ENCODE data around the gene STK24.

STK24 gene

DNA sequence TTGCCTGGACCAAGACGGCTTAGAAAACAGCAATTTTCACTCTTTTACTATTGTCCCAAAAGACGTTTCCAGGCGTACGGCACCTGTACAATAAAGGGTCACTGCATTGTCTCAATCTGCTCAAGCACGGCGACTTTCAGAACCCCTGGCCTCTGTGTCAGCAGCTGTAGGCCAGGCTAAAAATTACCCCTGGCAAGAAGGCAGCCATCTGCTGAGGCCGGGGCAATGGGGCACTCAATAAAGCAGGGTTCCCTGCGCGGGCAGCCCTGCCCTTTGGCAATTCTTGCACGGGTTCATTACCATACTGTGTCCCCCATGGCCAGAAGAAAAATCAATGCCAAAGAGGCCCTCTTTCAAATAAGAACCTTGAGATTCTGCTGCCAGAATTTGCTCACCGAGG is 52.1 kb downstream of the STK24 start:
- Histone ChIP-seq H3K36me3 (ENCODE audit: insufficient read depth, low read depth, low read length) (no peaks in the 10 kb centered on the region), H3K9ac (ENCODE audit: low read depth, low read length) (no peak overlapping the region), H3K27ac (ENCODE audit: low read length) (no peak overlapping the region), H3K9me3 (ENCODE audit: insufficient read depth, low read depth, low read length) (no peaks in the 10 kb centered on the region), H3K27me3 (ENCODE audit: insufficient read depth, low read length) (no peaks in the 10 kb centered on the region), H3K4me3 (ENCODE audit: low read length) (no peak overlapping the region), H3K4me1 (ENCODE audit: insufficient read depth, low read length) (peaks cover 34% of the 10 kb centered on the region)

DNA sequence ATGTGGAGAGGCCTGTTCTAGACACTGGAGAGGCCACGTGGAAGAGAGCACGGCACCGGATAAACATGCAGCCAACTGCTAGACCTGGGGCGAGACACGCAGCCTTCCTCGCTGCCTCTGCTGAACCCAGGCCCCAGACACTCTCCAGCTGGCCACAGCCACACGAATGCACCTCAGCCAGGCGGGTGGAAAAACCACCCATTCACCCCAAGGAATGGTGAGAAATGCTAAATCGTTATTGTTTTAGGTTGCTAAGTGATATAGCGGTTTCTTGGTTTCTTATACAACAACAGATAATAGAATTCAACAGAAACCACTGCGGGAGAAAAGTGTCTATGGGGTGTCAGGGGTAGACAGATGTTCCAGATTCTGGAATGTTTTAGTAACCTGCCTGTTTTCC is 52.5 kb downstream of the STK24 start:
- Histone ChIP-seq H3K4me1 (ENCODE audit: insufficient read depth, low read length) (peaks cover 34% of the 10 kb centered on the region), H3K9ac (ENCODE audit: low read depth, low read length) (no peak overlapping the region)

DNA sequence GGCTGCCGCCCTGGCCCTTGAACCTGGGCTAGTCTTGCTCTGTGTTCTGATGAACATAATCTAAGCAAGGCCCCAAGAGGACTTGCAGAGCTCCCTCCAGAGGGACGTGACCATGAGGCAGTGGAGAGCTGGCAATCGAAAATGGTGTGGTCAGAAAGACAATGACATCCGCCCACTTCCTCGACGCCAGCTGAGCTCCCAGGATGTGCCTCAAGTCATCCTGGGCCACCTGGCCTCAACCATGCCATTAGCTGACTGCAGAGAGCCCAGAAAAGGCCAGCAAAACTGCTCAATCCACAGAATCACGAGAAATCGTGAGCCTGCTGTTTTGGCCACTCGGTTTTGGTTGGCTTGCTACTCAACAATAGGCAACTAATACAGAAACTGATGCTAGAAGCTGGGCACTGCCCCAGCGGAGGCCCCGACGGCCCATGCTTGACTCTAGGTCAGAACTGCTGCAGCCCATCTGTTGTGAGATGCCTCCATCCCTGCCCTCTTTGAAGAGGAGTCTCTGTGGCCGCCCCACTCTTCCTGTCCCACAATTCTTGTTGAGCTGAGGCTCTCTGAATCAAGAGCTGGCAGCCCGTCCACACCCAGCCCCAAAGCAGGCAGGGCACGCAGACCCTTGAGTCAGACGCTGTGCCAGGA is 53.3 kb downstream of the STK24 start:
- peaks cover 34% of the 10 kb centered on the region for H3K4me1 ChIP-seq (ENCODE audit: insufficient read depth, low read length)
- H3K27ac ChIP-seq (ENCODE audit: low read length), result no peak overlapping the region
- H3K4me3 ChIP-seq (ENCODE audit: low read length), result no peak overlapping the region
- peaks cover 5% of the 10 kb centered on the region; the same call in 1 of the 2 replicates for H3K36me3 ChIP-seq (ENCODE audit: insufficient read depth, low read depth, low read length)
- H3K9ac ChIP-seq (ENCODE audit: low read depth, low read length), result no peak overlapping the region
- no peaks in the 10 kb centered on the region for H3K27me3 ChIP-seq (ENCODE audit: insufficient read depth, low read length)
- no peaks in the 10 kb centered on the region for H3K9me3 ChIP-seq (ENCODE audit: insufficient read depth, low read depth, low read length)

More for the DNA sequence above, 52.5 kb downstream of the STK24 start:
- no peaks in the 10 kb centered on the region for H3K9me3 ChIP-seq (ENCODE audit: insufficient read depth, low read depth, low read length)
- no peaks in the 10 kb centered on the region for H3K27me3 ChIP-seq (ENCODE audit: insufficient read depth, low read length)
- H3K4me3 ChIP-seq (ENCODE audit: low read length), result no peak overlapping the region
- no peak overlapping the region for H3K27ac ChIP-seq (ENCODE audit: low read length)
- H3K36me3 ChIP-seq (ENCODE audit: insufficient read depth, low read depth, low read length), result no peaks in the 10 kb centered on the region

GRCh38 chr13:98522371-98522770 is 54.5 kb downstream of the STK24 start:
- Histone ChIP-seq H3K27ac (ENCODE audit: low read length) (no peak overlapping the region), H3K27me3 (ENCODE audit: insufficient read depth, low read length) (no peaks in the 10 kb centered on the region), H3K9ac (ENCODE audit: low read depth, low read length) (no peak overlapping the region), H3K4me3 (ENCODE audit: low read length) (no peak overlapping the region), H3K36me3 (ENCODE audit: insufficient read depth, low read depth, low read length) (peaks cover 17% of the 10 kb centered on the region; the same call in 1 of the 2 replicates), H3K9me3 (ENCODE audit: insufficient read depth, low read depth, low read length) (no peaks in the 10 kb centered on the region), H3K4me1 (ENCODE audit: insufficient read depth, low read length) (peaks cover 34% of the 10 kb centered on the region)

DNA sequence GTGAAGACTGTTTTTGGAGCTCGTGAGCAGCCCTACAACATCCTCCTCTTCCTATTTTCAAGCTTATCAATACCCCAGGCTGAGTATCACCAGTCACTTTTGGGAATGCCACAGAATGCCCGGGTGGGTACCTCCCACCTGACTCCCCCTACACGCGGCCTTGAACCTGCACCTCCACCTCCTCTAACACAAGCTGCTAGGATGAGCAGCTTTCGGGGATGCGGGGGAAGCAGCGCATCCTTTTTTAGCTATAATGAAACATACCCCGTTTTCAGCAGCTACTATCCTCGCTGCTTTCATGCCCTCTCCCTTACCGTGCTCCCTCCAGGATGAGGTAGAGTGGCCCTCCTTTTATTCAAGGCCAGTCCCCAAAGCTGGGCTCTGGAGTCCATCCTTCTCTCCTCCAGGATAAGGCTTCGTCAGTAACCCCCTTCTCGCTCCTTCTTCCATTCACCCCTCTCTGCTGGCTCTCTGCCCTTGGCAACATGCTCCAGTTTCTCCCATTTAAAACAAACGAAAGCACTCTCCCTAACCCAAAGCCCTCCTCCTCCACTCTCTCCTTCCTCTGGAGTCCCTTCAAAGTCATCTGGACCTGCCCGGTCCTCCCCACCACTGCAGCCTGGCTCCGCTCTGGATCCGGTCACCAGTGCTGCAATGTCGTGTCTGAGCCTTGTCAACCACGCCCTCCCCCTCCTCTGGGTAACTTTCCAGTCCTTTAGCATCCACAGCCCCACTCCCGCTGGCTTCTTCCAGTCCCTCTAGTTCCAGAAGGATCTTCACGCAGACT is 55.3 kb downstream of the STK24 start:
- H3K9ac ChIP-seq (ENCODE audit: low read depth, low read length), result no peak overlapping the region
- no peak overlapping the region for H3K27ac ChIP-seq (ENCODE audit: low read length)
- H3K4me1 ChIP-seq (ENCODE audit: insufficient read depth, low read length), result peaks cover 34% of the 10 kb centered on the region
- H3K4me3 ChIP-seq (ENCODE audit: low read length), result no peak overlapping the region
- peaks cover 18% of the 10 kb centered on the region; the same call in 1 of the 2 replicates for H3K36me3 ChIP-seq (ENCODE audit: insufficient read depth, low read depth, low read length)
- H3K9me3 ChIP-seq (ENCODE audit: insufficient read depth, low read depth, low read length), result no peaks in the 10 kb centered on the region
- no peaks in the 10 kb centered on the region for H3K27me3 ChIP-seq (ENCODE audit: insufficient read depth, low read length)

GRCh38 chr13:98520674-98521449 is 56.0 kb downstream of the STK24 start:
- H3K27me3 ChIP-seq (ENCODE audit: insufficient read depth, low read length), result no peaks in the 10 kb centered on the region
- peaks cover 25% of the 10 kb centered on the region; the same call in 1 of the 2 replicates for H3K36me3 ChIP-seq (ENCODE audit: insufficient read depth, low read depth, low read length)
- no peaks in the 10 kb centered on the region for H3K9me3 ChIP-seq (ENCODE audit: insufficient read depth, low read depth, low read length)
- peaks cover 27% of the 10 kb centered on the region; the same call in 1 of the 2 replicates for H3K4me1 ChIP-seq (ENCODE audit: insufficient read depth, low read length)
- H3K9ac ChIP-seq (ENCODE audit: low read depth, low read length), result no peak overlapping the region
- no peak overlapping the region for H3K4me3 ChIP-seq (ENCODE audit: low read length)
- no peak overlapping the region for H3K27ac ChIP-seq (ENCODE audit: low read length)

DNA sequence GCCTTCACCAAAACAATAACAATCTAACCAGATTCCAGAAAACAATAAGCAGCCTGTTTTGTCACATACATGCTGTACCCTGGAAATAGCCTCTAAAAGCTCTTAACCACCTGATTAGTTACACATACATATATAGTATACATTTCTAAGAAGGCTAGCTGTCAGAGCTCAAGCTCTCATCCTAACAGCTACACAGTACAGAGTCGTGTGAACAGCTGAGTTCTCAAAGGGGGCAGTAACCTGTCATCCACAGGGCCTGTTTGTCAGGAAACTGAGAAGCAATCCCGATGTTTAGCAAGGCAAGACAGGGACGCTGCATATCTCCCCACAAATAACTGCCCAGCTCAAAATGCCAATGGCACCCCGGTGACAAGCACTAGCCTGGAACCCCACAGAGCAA is 56.9 kb downstream of the STK24 start:
- Histone ChIP-seq H3K36me3 (ENCODE audit: insufficient read depth, low read depth, low read length) (peaks cover 26% of the 10 kb centered on the region; the same call in 1 of the 2 replicates), H3K27ac (ENCODE audit: low read length) (no peak overlapping the region), H3K4me1 (ENCODE audit: insufficient read depth, low read length) (peaks cover 19% of the 10 kb centered on the region; the same call in 1 of the 2 replicates), H3K9me3 (ENCODE audit: insufficient read depth, low read depth, low read length) (no peaks in the 10 kb centered on the region), H3K9ac (ENCODE audit: low read depth, low read length) (no peak overlapping the region), H3K27me3 (ENCODE audit: insufficient read depth, low read length) (no peaks in the 10 kb centered on the region), H3K4me3 (ENCODE audit: low read length) (no peak overlapping the region)

DNA sequence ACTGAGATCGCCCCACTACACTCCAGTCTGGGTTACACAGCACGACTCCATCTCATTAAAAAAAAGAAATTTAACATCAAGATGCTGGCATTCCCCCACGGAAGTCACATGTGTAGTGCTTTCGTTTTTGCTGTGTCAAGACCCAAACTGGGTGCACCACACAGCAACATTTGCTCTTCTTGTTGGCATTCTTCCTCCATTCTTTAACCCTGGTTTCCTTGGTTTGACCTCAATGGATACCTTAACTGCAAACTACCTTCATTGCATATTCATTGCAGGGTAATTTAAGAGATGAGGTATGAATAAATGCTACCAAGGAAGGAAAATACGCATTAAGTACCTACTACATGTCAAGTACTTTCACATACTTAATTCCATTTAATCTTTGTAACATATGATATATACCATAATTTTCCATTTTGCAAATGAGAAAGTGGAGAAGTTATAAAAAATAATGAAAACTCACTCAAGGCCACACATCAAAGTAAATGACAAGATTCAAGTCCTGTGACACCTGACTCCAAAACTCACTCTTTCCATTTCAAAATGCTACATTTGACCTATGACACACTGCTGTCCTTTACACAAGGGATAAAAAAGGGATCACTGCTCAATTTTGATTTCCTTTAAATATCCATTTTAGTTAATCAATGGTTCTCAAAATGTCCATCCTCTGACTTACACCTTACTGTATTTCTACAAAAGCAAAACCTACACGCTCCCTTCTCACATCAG is 59.2 kb downstream of the STK24 start:
- H3K4me1 ChIP-seq (ENCODE audit: insufficient read depth, low read length), result peaks cover 6% of the 10 kb centered on the region; the same call in 1 of the 2 replicates
- peaks cover 36% of the 10 kb centered on the region; the same call in 1 of the 2 replicates for H3K36me3 ChIP-seq (ENCODE audit: insufficient read depth, low read depth, low read length)
- H3K9ac ChIP-seq (ENCODE audit: low read depth, low read length), result no peak overlapping the region
- no peaks in the 10 kb centered on the region for H3K27me3 ChIP-seq (ENCODE audit: insufficient read depth, low read length)
- H3K27ac ChIP-seq (ENCODE audit: low read length), result no peak overlapping the region
- H3K4me3 ChIP-seq (ENCODE audit: low read length), result no peak overlapping the region
- H3K9me3 ChIP-seq (ENCODE audit: insufficient read depth, low read depth, low read length), result no peaks in the 10 kb centered on the region

GRCh38 chr13:98515818-98516465 is 61.0 kb downstream of the STK24 start:
- Histone ChIP-seq H3K27me3 (ENCODE audit: insufficient read depth, low read length) (no peaks in the 10 kb centered on the region), H3K4me1 (ENCODE audit: insufficient read depth, low read length) (no peaks in the 10 kb centered on the region), H3K36me3 (ENCODE audit: insufficient read depth, low read depth, low read length) (peaks cover 38% of the 10 kb centered on the region; the same call in 1 of the 2 replicates)

DNA sequence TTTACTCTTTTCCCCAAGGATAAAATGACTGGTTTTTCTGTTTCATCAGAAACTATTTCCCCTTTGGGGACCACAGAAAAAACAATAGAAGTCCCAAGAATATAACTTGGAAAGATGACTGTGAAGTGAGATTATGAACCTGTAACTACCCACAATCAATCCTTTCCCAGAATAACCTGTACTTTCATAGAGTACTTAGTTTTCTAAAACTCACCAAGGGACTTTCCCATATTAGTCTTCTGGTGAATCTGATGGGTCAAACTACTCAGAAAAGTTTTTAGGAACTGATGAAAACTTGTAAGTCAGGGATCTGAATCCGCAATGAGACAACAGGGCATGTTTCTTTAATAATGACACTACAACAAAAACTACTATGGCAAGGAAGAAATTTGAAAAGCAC is 62.6 kb downstream of the STK24 start:
- Histone ChIP-seq H3K36me3 (ENCODE audit: insufficient read depth, low read depth, low read length) (peaks cover 38% of the 10 kb centered on the region; the same call in 1 of the 2 replicates), H3K9ac (ENCODE audit: low read depth, low read length) (no peak overlapping the region), H3K4me1 (ENCODE audit: insufficient read depth, low read length) (no peaks in the 10 kb centered on the region), H3K9me3 (ENCODE audit: insufficient read depth, low read depth, low read length) (no peaks in the 10 kb centered on the region), H3K27me3 (ENCODE audit: insufficient read depth, low read length) (no peaks in the 10 kb centered on the region), H3K4me3 (ENCODE audit: low read length) (no peak overlapping the region), H3K27ac (ENCODE audit: low read length) (no peak overlapping the region)

More at GRCh38 chr13:98515818-98516465, 61.0 kb downstream of the STK24 start:
- no peak overlapping the region for H3K9ac ChIP-seq (ENCODE audit: low read depth, low read length)
- no peaks in the 10 kb centered on the region for H3K9me3 ChIP-seq (ENCODE audit: insufficient read depth, low read depth, low read length)
- no peak overlapping the region for H3K27ac ChIP-seq (ENCODE audit: low read length)
- H3K4me3 ChIP-seq (ENCODE audit: low read length), result no peak overlapping the region

All from iPS-20b (cell line).